ENCODE measurements around the gene SPX. TPM values are rescaled to one million over a fixed set of nuclear protein-coding genes. Genes with fewer than 3 reads are reported as not detected.

Gene SPX
- total RNA-seq, 3 donors from 2014 or later = 0.10 to 0.27 (median 0.13) TPM

DNA sequence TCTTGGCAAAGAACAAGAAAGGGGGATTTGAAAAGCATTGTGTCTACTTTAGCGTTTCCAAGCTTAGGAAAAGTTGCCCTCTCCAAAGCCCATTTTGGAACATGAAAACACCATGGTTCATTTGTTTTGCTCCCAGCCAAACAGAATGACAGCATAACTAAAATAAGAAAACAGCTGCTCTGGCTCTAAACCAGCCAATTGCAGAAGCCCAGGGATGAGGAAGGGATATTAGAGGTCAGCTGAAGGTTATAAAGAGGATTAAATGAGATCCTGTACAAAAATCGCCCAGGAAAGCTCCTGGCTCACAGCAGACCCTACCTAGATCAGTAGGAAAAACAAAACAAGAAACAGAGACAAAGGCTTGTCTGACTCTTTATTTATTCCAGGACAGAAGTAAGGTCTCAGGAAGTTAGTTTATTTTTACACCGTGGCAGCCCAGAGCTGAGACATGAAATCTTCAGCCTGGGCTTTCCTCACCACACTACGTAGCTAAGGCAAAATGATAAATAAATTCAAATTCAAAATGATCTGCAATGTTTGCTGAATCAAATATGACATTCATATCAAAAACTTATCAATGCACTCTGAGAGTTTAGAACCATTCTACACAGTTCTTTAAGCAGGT is 25.9 kb downstream of the SPX start:
- DNase-seq = no peak
- Mint-ChIP-seq H3K4me3 (no peak overlapping the region), H3K9me3 (no peaks in the 10 kb centered on the region), H3K27me3 (ENCODE audit: low read depth) (no peaks in the 10 kb centered on the region), H3K4me1 (ENCODE audit: low read depth) (peaks cover 2% of the 10 kb centered on the region), H3K36me3 (ENCODE audit: insufficient read depth) (no peaks in the 10 kb centered on the region)
- ATAC-seq = no peak

DNA sequence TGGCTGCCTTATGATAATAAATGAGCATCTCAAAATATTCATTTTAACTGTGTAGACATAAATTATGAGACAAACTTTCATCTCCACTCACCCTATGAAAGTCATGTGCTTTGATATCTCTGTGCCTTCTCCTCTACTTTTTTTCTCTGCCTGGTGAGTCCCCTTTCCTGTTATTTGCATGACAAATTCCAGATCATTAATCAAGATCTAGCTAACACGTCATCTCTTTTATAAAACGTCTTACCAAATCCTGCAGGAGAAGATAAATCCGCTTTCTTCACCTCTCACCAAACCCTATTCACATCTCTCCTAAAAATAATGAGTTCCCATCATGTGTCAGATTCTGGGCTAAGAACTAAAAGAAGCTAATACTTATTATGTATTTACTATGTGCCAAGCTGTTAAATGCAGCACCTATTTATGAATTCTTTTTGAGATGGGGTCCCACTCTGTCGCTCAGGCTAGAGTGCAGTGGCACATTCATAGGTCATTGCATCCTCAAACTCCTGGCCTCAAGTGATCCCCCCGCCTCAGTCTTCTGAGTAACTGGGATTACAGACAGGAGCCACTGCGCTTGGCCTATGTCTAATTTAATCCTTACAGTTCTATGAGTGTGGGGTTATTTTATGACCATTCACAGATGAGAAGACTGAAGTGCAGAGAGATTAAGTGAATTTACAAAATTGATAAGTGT is 26.7 kb downstream of the SPX start:
- Mint-ChIP-seq H3K4me3 (no peak overlapping the region), H3K4me1 (ENCODE audit: low read depth) (no peaks in the 10 kb centered on the region), H3K36me3 (ENCODE audit: insufficient read depth) (no peaks in the 10 kb centered on the region), H3K9me3 (no peaks in the 10 kb centered on the region), H3K27me3 (ENCODE audit: low read depth) (no peaks in the 10 kb centered on the region)
- DNase-seq (no peak), ATAC-seq (no peak)

DNA sequence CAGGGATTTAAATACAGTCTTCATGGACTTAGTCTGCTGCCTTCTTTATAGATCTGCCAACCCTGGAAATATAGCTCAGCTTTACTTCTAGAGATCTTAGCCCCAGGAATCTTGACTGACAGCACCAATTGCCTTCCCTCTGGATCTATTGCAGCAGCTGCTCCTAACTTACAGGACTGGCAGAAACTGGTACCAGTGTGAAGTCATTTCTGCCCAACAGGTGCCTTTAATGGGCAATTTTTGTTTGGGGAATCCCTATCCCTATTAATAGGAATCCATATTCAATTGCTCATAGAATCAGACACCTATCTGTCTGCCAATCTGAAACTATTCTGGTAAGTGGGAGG is 27.2 kb downstream of the SPX start:
- Mint-ChIP-seq H3K27me3 (ENCODE audit: low read depth) (no peaks in the 10 kb centered on the region), H3K4me1 (ENCODE audit: low read depth) (no peaks in the 10 kb centered on the region)
- DNase-seq = no peak

DNA sequence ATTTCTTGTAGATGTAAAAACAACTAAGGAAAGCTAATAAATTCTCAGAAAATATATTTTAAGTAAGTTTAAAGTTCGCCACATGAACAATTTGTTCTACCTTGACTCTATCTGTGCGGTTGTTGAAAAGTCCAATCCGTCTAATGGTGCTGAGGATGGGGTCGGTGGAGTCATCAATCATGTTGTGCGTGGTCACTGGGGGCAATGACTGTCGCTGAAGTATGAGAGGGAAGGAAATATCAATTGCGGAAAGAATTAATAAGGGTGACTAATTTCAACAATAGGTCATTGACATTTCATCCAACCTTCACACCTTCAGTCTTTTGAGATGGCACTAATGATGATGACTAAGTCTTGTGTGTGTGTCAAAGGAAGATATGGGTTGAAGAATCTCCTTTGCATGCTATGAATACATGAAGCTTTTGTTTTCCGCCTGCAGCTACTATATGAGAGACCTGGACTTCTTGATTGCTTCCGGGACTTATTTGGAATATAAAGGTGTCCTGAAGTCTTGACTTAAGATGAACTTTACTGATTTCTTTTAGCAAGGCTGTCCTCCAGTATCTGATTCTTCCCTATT is 32.1 kb downstream of the SPX start:
- DNase-seq = no peak
- Mint-ChIP-seq H3K4me3 (no peak overlapping the region), H3K36me3 (ENCODE audit: insufficient read depth) (no peaks in the 10 kb centered on the region), H3K27me3 (ENCODE audit: low read depth) (no peaks in the 10 kb centered on the region), H3K4me1 (ENCODE audit: low read depth) (peaks cover 2% of the 10 kb centered on the region), H3K9me3 (no peaks in the 10 kb centered on the region)
- ATAC-seq = no peak

More for the DNA sequence above, 27.2 kb downstream of the SPX start:
- ATAC-seq = no peak
- Mint-ChIP-seq H3K4me3 (no peak overlapping the region), H3K36me3 (ENCODE audit: insufficient read depth) (no peaks in the 10 kb centered on the region), H3K9me3 (no peaks in the 10 kb centered on the region)

DNA sequence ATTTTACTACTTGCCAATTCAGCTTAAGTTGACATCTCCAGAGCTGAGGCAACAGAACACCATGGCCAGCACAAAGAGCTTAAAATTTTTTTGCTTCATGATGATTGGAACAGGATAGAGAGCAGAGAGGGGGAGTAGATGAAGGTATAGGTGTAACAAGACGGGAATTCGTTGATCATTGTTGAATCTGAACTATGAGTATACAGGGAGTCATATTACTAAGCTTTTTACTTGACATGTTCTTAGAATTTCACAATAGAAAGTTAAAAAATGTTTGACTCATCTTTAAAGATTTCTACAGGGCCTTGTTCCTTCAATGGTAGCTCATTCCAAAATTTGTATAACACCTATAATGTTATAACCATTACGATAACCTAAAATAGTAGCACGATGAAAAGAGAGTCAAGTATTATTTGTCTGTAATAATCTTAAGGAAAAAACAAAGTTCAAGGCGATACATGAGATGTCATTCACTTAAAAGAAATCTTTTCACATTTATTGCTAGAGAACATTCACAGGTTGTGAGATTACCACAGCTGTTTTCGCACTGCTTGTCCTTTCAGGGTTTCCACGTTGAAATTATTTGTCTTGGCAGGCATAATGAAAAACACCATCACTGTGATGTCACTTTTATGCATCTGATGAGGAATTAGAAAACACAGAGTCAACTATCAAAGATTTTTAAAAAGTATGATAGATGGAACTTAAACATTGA is 33.9 kb downstream of the SPX start:
- Mint-ChIP-seq H3K27me3 (ENCODE audit: low read depth) (no peaks in the 10 kb centered on the region), H3K4me1 (ENCODE audit: low read depth) (peaks cover 2% of the 10 kb centered on the region), H3K9me3 (no peaks in the 10 kb centered on the region), H3K36me3 (ENCODE audit: insufficient read depth) (no peaks in the 10 kb centered on the region), H3K4me3 (no peak overlapping the region)
- ATAC-seq (peak in 1 of 2 donors; percentile 54), DNase-seq (no peak)

DNA sequence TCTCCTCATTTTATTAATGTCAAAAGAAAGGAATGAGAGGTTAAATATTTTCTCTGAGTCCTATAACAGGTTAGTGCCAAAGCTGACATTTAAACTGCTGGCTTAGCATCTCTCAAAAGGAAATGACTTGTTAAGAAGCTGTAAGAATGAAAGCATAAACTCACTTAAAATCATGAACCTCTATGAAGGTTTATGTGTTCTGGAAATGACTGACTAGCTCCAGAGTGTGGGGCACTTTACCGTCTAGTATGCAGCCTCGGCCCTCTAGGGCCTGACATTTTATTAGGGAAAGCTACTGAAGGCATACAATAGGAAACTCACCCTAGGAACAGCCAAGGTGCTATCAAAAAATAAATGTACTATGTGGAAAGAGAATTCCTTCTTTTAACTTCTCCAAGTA is 35.1 kb downstream of the SPX start:
- Mint-ChIP-seq H3K9me3 (no peaks in the 10 kb centered on the region), H3K4me3 (no peak overlapping the region), H3K4me1 (ENCODE audit: low read depth) (peaks cover 2% of the 10 kb centered on the region), H3K36me3 (ENCODE audit: insufficient read depth) (no peaks in the 10 kb centered on the region), H3K27me3 (ENCODE audit: low read depth) (no peaks in the 10 kb centered on the region)
- DNase-seq (no peak), ATAC-seq (no peak)

DNA sequence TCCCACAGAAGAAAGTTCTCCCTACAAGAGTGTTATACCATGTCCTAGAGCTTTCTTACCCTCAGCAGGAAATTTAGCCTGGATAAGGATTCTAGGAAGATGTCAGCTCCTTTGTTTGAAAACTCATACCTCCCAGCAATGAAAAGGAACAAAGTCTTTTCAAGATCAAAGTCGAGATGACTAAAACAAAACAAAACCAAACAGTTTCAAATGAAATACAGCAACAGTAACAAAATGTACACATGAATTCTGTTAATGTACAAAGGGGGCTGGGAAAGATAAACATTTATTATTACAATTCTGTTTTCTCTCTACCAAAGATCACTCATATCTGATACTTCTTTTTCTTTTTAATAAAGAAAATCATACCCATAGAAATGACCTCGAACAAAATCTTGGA is 36.8 kb downstream of the SPX start:
- no peak for ATAC-seq
- Mint-ChIP-seq H3K4me1 (ENCODE audit: low read depth) (peaks cover 2% of the 10 kb centered on the region), H3K36me3 (ENCODE audit: insufficient read depth) (no peaks in the 10 kb centered on the region), H3K9me3 (no peaks in the 10 kb centered on the region), H3K27me3 (ENCODE audit: low read depth) (no peaks in the 10 kb centered on the region), H3K4me3 (no peak overlapping the region)
- no peak for DNase-seq

DNA sequence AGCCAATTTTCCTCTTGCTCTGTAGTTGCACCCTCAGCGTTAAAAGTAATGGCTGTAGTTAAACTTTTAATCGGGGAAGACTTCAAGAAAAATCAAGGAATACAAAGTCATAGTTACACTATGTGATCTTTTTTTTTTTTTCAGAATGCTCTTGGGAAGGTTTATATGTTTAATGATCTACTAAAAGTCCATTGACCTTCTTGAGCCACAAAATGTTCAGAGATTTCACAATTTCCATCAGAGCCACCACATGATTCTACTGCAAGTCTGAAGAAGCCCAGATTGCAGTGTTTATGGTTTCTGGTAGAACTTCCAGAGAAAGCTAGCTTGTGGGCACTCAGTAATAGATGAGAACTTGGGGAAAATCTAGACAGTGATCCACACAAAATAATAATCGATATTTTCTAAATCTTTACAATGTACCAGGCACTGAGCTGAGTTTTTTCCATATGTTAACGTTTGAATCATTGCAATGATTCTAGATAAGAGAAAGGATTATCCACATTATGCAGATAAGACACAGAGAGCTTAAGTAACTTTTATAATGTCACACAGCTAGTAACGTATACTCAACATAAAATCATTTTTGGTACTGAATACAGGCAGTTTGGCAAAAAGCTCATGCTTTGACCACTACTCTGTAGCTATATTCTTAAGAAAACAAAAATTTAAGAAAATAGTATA is 40.3 kb downstream of the SPX start:
- H3K36me3 Mint-ChIP-seq (ENCODE audit: insufficient read depth) = no peaks in the 10 kb centered on the region

DNA sequence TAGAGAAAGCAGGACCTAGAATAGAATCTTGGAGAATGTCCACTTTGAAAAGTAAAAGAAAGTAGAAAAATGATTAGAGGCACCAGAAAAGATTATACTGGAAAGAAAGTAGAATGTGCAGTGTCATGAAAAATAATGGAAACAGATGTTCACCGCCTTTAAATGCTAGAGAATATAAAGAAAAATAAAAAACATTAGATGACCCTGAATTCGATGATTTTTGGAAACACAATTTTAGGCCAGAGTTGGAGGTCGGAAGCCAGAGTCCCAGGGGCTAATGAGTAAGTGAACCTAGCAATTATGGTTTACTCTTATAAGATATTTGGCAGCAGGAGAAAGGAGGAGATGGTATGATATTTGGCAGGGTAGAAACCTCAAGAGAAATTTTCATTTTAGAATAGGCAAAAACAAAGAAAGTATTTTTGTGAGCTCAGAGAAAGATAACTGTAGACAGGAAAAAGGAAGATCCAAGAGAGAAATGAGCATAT is 40.9 kb downstream of the SPX start:
- H3K4me1 Mint-ChIP-seq (ENCODE audit: low read depth) = no peaks in the 10 kb centered on the region
- ATAC-seq (no peak), DNase-seq (no peak)
- H3K9me3 Mint-ChIP-seq = no peaks in the 10 kb centered on the region
- H3K27me3 Mint-ChIP-seq (ENCODE audit: low read depth) = no peaks in the 10 kb centered on the region
- no peaks in the 10 kb centered on the region for H3K36me3 Mint-ChIP-seq (ENCODE audit: insufficient read depth)
- no peak overlapping the region for H3K4me3 Mint-ChIP-seq

More for the DNA sequence above, 40.3 kb downstream of the SPX start:
- no peaks in the 10 kb centered on the region for H3K27me3 Mint-ChIP-seq (ENCODE audit: low read depth)
- H3K4me3 Mint-ChIP-seq = no peak overlapping the region
- H3K9me3 Mint-ChIP-seq = no peaks in the 10 kb centered on the region
- DNase-seq (no peak), ATAC-seq (no peak)
- H3K4me1 Mint-ChIP-seq (ENCODE audit: low read depth) = no peaks in the 10 kb centered on the region

DNA sequence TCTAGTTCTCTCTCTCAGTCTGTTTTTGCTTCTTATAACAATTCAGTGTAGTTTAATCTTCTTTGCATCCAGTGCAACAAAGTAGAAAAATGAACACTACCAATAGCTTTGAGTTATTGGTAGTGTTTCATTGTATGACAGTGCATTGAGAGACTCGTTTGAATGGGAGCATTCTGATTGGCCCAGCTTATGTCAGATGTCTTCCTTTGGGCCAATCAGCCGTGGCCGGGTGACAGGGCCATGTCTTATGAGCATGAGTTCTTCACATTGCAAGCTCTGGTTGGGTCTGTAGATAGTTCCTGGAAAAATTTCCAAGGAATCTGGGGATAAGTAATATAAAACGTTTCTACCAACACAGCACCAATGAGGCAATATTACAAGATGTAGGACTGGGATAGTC is 42.0 kb downstream of the SPX start:
- Mint-ChIP-seq H3K4me1 (ENCODE audit: low read depth) (no peaks in the 10 kb centered on the region), H3K9me3 (no peaks in the 10 kb centered on the region), H3K36me3 (ENCODE audit: insufficient read depth) (no peaks in the 10 kb centered on the region), H3K4me3 (no peak overlapping the region), H3K27me3 (ENCODE audit: low read depth) (no peaks in the 10 kb centered on the region)
- ATAC-seq (no peak), DNase-seq (no peak)

DNA sequence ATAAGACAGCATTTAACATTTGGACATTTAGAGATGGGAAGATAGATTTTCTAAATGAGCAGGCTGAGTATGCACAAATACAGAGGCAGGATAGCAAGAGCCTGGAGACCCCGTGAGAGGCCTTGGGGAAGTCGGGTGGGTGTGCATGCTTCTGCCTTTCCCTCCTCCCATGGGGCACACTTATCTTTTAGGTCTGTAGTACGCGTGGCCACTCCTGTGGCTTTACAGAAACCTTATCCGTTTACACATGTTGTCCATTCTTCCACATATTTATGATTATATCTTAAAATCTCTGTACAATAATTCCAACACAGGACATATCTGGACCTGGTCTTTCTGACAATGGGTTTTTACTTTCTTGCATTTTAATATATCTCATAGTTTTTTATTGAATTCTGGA is 45.0 kb downstream of the SPX start:
- no peak overlapping the region for H3K4me3 Mint-ChIP-seq
- no peak for DNase-seq
- H3K27me3 Mint-ChIP-seq (ENCODE audit: low read depth) = peaks cover 2% of the 10 kb centered on the region
- H3K4me1 Mint-ChIP-seq (ENCODE audit: low read depth) = no peaks in the 10 kb centered on the region
- H3K9me3 Mint-ChIP-seq = no peaks in the 10 kb centered on the region
- no peaks in the 10 kb centered on the region for H3K36me3 Mint-ChIP-seq (ENCODE audit: insufficient read depth)
- no peak for ATAC-seq

DNA sequence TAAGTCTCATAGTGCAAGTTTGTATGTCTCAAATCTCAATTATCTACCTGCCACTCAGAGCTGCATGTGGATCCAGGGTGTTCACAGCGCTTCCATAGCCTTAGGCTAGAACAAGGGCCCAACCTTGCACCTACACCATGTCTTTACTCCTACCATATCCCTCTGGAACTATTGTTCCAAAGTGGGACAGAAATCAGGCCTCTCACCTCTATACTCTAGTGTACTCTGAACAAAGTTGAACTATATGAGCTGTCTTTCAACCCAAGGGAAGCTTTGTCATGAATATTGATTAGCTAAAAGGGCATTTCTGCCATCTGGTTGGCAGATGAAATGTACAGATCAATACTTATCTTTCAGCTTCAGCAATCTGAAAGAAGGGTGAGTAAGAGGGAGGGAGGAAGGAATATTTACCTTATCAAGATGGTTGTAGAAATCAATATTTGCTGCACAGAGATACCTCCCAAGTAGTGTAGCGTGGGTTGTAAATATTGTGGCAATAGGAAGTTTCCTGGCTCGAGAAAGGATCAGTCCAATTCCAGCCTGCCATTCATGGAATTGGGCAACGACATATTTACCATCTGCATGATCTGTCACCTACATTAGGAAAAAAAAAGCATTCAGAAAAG is 47.8 kb downstream of the SPX start:
- no peak for ATAC-seq
- Mint-ChIP-seq H3K36me3 (ENCODE audit: insufficient read depth) (no peaks in the 10 kb centered on the region), H3K27me3 (ENCODE audit: low read depth) (peaks cover 2% of the 10 kb centered on the region), H3K9me3 (no peaks in the 10 kb centered on the region), H3K4me3 (no peak overlapping the region), H3K4me1 (ENCODE audit: low read depth) (no peaks in the 10 kb centered on the region)
- no peak for DNase-seq

DNA sequence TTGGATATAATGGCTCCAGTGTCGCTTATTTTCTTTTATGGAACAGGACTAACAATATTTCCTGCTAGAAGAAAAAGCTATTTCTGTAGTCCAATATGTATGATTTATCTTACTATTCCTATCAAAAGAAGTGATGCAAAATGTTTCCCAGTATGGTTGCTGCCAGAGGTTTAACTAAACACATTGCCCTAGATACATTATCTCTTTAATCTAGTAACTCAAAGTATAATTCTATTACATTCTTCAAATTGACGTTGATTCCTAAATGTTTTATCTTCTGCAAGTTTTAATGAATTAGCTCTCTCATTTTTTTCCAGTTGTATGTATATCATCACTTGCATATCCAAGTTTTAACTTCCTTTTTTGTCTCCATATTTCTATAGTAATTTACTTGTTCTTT is 50.3 kb downstream of the SPX start:
- Mint-ChIP-seq H3K27me3 (ENCODE audit: low read depth) (peaks cover 7% of the 10 kb centered on the region), H3K4me1 (ENCODE audit: low read depth) (no peaks in the 10 kb centered on the region), H3K9me3 (no peaks in the 10 kb centered on the region), H3K4me3 (no peak overlapping the region), H3K36me3 (ENCODE audit: insufficient read depth) (no peaks in the 10 kb centered on the region)
- DNase-seq (no peak), ATAC-seq (no peak)

DNA sequence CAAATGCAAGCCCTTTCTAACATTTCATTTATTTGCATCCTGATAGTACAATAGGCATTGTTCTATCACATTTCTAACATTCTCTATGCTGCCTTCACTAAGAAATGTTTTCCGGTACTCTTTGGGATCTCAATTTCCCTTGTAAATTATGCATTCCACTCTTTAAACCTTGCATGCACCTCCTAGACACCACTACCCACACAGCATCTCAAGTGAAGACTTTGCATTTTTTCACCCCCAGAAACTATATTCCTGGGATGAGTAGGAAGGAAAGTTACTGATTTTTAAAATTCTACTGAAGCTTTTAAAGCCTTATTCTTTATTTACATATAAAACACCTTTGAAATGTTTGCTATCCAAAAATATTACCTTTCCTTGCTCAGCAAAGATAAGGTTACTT is 51.4 kb downstream of the SPX start:
- Mint-ChIP-seq H3K4me3 (no peak overlapping the region), H3K4me1 (ENCODE audit: low read depth) (no peaks in the 10 kb centered on the region), H3K36me3 (ENCODE audit: insufficient read depth) (no peaks in the 10 kb centered on the region), H3K9me3 (no peaks in the 10 kb centered on the region), H3K27me3 (ENCODE audit: low read depth) (peaks cover 11% of the 10 kb centered on the region)
- ATAC-seq = no peak
- DNase-seq = no peak
